Fibroblast of skin of back (primary cell): ENCODE measurements around the gene CDC42EP2. TPM values are rescaled to one million over a fixed set of nuclear protein-coding genes. Genes with fewer than 3 reads are reported as not detected.

ENCODE experiments used
- DNase-seq: peaks from one replicate; pipeline ENCODE4 v3.0.0-alpha.2; 2013
- polyA plus RNA-seq, 2 experiments: library from polyadenylated mRNA; unstranded; fragments of 120-200 nt; gene quantifications; one replicate each; pipeline ENCODE4 v1.2.1, GENCODE V29; 2013; ENCODE audit not compliant: insufficient read length in 2 of 2

CDC42EP2 gene
- 2.7 TPM for polyA plus RNA-seq (2013, experiment 1 of 2; ENCODE audit: insufficient read length)
- 8.8 TPM for polyA plus RNA-seq (2013, experiment 2 of 2; ENCODE audit: insufficient read length)

DNA sequence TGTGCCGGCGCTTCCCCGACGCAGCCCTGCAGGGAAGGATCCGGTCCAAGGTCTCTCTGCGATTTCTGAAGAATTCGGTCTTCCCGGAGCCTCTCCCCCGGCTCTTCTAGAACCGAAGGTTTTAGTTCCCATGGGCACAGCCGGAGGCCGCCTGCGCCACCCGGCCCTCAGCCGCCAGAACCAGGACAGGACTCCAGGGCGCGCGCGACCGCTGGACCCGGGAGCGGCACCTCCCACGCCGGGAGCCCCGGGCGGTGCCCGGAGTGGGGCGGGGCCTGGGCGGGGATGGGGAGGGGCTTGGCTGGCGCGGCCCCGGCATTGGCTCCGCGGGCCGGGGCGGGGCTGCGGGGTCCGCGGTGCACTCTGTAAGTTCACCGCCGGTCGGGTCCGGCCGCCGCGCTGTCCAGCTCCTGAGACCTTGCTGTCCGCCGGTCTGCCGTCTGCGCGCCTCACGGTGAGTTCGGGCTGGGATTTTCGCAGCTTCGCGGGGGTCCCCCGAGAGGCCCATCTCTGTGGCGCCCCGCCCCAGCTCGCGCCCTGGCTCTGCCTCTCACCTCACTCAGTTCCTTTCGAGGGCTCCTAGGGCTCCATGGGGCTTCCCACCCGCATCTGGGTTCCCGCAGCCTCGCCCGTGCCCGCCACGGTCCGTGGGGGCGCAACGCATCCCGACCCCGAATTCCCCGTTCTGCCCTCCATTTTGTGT lies at the start of gene CDC42EP2:
CDC42EP2 (plus strand) TSS at position 366 of the 703 bp plus-strand sequence. CDS start 6,033 bp downstream, outside the sequence.
- peak; percentile 78 for DNase-seq

- no peak for DNase-seq
Measured at GRCh38 chr11:65266210-65266609, 48.5 kb upstream of the CDC42EP2 start.

DNA sequence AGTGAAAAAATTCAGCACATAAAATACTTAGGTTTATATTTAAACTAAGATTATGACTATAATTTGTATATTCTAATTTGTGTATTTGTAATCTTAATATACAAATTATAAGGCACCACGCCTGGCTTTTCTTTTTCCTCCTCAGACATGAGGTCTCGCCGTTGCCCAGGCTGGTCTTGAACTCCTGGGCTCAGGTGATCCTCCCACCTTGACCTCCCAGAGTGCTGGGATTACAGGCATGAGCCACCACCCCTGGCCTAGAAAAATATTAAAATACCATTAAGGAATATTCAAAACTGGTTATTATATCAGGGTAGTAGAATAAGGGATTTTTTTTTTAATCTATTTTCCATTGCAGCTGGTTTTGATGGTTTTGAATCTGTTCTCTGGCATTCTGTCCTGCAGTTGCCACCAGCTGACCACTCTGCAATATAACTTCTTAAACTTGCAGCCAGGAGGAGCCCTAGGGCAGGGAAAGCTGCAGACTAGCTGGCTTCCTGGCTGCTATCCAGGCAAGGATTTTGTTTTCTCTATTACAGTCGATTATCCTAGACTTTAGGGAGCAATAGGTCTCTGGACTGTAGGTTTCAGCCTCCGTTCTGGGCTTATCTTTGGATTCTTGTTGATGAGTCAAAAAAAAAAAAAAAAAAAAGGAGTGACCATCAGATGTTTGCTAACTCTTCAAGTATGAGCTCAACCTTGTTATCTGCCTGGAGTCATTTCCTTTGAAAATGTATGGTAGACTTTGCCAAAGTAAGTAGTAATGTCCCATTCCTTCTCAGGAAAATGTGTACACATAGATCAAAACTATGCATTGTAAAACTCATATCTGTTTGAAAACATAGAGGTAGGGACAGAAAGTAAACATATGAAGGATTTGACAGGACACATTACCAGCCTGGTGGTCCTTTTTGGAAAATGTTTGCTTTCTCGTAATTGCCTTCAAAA lies 39.7 kb upstream of the CDC42EP2 start:
- DNase-seq: peak; percentile 93

DNA sequence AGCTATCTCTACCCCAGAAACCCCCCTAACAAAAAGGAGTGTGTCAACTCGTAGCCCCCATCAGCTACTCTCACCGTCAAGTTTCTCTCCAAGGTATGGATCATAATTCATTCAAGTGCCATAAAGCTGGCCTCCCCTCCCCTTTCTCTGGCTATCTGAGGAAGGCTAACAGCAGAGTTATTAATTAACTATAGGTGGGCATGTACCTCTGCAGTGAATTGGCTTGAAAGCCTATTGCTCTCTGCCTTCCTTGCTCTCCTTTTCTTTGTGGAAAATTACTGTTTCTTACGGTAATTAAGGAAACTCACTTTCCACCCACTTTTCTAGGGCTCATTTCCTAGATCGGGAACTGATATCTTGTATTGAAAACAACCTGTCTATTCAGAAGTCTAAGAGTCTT lies 38.8 kb upstream of the CDC42EP2 start:
- DNase-seq: no peak

DNA sequence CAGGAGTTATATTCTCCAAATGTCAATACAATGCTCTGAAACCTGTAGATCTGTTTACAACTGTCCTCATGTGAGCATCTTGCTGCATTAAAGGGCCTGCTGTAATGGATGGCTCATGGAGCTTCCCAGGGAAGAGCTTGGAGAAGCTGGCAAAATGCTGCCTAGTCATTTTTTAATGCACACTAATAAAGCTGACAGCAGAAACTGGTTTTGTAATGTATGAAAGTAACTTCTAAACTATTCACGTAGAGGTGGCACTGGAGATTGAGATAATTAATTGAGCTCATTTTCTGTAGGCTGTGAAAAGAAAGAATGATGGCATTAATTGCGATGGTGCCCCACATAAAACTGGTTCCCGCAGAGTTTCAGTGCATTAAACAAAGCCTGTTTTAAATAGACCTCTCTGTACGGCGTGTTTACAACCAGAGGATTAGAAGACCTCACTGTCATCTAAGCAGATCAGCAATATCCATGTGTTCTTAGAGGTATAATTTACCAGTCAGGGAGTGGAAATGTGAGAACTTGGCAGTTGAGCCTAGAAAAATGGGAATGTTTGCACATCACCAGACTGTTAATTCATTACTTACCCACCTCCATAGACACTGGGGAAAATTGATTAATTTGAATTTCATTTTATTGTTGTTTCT lies 36.9 kb upstream of the CDC42EP2 start:
- no peak for DNase-seq

DNA sequence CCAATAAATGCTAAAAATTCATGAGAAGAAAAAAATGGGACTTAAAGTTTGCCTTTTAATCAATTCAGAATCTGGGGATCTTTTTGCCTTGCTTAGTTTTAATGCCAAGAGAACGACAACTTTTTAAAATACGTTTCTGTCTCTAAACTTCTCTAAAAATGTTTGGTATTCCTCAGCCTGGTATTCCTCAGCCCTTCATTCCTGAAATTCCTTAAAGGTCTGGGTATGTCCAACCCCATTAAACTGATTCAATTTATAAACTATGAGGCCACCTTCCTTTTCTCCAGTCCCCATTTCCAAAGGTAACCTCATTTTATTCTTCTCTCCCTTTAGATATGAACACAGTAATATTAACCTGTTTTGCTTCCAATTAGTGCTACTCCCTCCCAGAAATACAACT lies 36.3 kb upstream of the CDC42EP2 start:
- peak; percentile 53 for DNase-seq

DNA sequence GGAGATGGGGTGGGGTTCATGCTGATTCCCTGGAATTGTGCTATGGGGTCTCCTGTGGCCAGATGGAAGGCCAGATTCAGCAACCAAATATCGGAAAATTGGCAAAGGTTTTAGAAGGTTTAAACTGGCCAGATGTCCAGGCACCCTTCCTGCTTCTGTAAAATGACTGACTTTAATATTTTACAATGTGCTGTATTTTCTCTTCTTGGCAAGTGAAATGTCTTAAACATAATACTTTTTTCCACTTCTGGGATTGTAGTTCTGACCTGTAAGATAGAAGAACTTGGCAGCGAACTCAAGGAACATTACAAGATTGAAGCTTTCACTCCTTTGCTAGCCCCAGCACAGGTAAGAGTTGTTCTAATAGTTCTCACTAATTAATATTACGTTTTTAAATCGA lies 35.4 kb upstream of the CDC42EP2 start:
- DNase-seq: no peak

DNA sequence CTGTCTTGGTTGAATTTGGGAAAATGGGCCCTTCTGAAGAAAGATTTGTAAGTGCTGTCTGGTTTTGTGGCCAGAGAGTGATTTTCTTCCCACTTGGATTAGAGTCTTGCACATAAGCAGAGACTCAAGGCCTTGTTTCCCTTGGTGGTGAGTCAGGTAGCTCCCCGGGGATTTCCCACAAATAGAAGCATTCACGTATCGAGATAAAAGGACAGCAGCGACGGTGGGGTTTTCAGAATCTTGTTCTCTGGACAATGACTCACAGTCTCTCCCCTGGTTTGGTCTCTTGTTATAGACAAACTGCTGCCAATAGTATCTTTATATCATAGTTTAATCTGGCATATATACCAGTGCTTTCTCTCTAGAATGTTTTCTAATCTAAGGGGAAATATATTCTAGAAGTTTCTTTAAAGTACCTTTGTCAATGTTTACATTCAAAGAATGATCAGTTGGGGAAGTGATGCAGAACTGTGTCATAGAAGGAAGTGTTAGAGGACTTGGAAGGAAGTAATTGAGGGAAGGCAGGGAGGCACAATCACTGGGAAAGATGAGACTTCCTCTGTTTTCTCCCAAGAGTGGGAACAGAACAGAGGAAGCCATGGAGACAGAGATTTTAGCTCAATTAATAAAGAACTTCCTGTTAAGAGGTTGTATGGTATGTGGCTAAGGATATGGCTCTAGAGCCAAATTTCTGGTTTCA lies 34.8 kb upstream of the CDC42EP2 start:
- peak; percentile 93 for DNase-seq

DNA sequence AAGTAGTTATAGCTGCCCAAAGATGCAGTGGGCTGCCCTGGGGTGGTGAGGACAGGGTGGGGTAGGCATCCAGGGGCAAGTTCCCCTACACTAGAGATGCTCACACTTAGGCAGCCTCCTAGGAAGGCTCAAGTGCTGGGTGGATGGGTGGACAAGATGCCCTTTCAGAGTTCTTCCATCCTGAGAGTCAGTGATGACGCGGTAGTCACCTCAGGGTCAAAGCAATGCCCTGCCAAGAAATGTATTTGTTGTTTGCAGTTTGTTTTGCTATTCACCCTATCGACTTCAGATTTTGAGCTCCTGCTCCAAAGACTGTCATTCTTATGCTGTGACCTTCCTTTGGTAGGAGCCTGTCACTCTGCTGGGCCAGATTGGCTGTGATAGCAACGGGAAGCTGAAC lies 34.0 kb upstream of the CDC42EP2 start:
- no peak for DNase-seq

DNA sequence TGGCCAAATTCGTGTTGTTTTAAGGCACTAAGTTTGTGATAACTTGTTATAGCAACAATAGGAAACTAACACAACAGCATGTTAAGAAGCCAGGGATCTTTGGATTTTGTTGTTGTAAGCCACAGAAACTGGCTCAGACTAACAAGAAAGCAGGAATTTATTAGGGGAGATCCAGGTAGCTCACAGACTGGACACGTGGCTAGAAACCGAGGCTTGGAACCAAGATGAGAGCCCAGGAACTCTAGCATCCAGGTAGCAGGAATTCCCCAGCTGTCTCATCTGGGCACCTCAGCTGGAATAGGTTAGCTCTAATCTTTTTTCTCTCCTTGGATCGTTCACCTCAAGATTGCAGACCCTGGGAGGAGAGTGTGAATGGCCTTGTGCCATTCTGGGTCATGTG lies 28.0 kb upstream of the CDC42EP2 start:
- DNase-seq: no peak

DNA sequence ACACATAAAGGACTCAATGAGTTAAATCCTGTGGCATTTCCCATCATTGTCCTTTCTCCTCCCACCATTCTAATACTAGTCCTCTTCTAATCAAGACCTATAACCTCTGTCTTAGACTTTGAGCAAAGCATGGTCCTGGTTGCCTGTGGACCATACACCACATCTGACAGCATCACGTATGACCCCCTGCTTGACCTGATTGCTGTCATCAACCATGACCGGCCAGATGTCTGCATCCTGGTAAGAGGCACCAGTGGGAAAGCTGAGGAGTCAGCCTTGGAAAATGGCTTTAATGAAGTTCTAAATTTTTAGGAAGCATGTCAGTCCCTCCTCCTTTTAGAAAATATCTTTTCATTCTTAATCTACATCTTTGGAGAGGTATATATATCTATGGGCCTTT lies 27.1 kb upstream of the CDC42EP2 start:
- no peak for DNase-seq

DNA sequence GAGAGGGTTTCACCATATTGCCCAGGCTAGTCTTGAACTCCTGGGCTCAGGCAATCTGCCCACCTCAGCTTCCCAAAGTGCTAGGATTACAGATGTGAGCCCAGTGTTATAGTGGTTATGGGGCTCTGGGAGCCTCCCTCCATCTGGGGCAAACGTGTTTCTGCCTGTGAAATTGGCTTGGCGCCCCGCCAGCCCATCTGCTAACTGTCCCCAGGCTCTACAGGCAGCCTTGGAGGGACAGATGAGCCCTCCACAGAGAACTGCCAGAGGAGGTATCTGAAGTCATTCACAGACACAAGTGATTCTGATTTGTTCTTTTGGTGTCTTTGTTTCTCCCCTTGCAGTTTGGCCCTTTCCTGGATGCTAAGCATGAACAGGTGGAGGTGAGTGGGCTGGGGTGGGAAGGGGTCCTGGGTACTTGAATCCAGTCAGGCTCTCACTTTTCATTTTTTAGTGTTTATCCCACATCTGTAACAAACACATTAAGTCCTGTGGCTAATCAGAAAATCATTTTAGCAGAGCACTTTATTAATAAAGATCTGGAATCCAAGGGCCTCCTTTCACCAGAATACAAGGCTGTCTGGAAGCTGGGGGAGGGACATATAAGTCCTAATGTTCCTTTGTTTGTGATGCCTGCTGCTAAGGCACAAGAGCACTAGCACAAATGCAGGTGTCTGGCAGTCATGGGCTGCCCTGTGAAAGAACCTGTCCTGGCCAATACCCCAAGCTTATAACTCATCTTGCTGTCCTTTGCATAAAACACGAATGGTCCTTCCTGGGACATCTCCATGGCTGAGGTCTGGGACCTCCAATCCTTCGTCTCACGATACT lies 25.7 kb upstream of the CDC42EP2 start:
- DNase-seq: no peak

DNA sequence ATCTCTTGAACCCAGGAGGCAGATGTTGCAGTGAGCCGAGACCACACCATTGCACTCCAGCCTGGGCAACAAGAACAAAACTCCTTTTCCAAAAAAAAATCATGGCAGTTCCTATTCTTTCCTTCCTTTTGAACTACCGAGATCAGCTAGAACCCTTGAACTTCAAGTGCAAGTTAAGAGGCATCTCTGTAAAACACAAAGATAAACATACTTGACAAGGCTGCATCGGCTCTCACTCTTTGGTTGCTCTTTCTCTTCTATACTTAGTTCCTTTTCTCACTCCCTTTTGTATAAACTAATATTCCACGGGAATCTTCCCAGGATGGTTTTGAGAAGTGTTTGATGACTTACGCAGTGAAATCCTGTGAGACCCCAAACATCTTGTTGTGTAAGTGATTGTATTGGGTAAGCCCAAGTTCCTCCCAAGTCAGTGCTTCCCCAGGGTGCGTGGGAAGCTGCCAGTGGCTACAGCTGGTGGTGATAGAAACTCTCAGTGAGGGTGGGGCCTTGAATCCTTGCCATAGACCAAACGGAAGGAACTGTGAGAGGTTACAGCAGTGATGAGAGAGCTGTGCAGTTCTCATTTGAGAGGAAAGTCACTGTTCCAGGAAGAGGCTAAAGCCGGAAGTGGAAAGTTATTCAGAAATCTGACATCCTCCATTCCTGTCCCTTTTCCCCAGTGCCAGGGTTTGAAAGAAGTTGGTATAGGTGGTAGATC lies 24.1 kb upstream of the CDC42EP2 start:
- DNase-seq: peak; percentile 91

DNA sequence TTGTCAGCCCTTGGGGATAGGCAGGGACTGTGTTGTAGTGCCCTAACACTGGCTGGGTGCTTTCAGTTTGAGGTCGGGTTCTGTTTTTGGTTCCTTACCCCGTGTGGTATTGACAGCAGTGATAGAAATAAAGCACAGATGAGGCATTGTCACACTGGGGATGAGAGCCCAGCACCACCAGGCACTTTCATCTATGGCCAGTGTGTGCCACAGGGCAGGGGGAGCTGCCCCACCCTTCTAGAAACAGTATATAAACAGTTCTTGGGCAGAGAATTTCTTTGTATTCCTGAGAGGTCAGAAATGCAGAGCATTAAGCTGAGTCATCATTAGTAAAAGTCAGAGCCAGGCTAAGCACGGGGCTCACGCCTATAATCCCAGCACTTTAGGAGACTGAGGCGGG lies 23.1 kb upstream of the CDC42EP2 start:
- peak; percentile 76 for DNase-seq

DNA sequence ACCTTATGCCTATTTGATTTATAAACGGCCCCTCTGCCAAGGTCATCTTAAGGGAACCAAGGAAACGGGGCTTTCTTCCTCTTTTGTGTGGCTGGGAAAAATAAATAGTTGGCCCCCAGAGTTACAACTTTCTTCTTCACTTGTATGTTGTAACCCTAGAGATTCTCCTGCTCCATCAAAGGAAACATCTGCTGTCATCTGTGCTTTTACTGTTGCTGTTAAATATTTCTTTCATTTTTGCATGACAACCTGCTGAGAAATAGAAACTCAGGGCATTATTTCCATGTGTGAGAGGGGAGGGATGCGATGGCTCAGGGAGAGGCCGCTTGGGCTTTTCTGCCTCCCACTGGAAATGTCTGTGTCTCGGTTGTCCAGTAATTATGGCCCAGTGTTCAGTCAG lies 21.8 kb upstream of the CDC42EP2 start:
- no peak for DNase-seq

- no peak for DNase-seq
Measured at GRCh38 chr11:65293909-65294381, 20.7 kb upstream of the CDC42EP2 start.

DNA sequence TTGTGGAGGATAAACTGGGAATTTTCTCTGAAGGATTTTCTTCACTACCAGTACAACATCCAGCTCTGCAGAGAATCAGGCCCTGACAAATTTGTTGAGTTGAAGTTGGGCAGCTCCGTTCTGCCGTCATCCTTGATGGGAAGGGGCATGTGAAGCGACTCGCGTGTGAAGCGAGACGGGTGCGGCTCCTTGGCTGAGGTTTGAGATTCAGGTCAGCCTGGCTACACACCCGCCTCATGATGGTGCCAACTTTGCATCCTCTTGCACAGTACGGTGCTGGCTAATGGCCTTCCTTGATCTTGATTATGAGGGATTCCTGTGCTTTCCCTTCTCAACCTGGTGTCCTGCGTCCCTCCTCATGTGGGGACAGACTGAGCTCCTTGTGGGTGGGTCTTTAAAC lies 19.7 kb upstream of the CDC42EP2 start:
- no peak for DNase-seq

- DNase-seq: no peak
Measured at GRCh38 chr11:65295571-65296341, 18.9 kb upstream of the CDC42EP2 start.

DNA sequence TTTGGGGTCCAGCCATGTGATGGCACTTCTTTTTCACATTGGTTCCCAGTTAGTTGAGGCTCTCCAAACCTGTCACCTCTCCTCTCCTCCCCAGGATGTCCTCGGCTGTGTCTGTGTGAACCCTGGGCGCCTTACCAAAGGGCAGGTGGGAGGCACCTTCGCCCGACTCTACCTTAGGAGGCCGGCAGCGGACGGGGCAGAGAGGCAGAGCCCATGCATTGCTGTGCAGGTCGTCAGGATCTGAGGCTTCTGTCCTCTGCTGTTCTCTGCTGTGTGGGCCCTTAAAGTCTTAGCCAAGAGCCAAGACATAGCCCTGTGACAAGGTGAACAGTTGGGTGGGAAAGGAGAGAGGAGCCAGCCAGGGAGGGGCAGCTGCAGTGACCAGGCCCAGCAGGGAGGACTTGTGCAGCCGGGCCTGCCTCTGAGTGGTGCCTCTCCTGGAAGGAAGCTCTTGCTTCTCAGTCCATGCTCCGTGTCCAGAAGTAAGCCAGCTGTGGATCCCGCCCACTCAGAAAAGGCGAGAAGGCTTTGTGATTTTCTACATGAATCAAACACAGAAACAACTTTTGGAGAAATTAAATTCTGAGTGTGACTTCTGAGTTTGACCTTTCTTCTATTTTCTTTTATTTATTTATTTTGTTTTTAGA lies 17.5 kb upstream of the CDC42EP2 start:
- no peak for DNase-seq
